ENCODE results near the gene GPRASP2. TPM values are rescaled to one million over a fixed set of nuclear protein-coding genes. Genes with fewer than 3 reads are reported as not detected.

Gene GPRASP2
- 9.7 and 10.9 TPM in 2 replicates for total RNA-seq

GRCh38 chrX:102712216-102712966, at the start of gene GPRASP2:
GPRASP2 (plus strand) TSS chrX:102712448; CDS start chrX:102714870, 2,422 bp downstream.

DNA sequence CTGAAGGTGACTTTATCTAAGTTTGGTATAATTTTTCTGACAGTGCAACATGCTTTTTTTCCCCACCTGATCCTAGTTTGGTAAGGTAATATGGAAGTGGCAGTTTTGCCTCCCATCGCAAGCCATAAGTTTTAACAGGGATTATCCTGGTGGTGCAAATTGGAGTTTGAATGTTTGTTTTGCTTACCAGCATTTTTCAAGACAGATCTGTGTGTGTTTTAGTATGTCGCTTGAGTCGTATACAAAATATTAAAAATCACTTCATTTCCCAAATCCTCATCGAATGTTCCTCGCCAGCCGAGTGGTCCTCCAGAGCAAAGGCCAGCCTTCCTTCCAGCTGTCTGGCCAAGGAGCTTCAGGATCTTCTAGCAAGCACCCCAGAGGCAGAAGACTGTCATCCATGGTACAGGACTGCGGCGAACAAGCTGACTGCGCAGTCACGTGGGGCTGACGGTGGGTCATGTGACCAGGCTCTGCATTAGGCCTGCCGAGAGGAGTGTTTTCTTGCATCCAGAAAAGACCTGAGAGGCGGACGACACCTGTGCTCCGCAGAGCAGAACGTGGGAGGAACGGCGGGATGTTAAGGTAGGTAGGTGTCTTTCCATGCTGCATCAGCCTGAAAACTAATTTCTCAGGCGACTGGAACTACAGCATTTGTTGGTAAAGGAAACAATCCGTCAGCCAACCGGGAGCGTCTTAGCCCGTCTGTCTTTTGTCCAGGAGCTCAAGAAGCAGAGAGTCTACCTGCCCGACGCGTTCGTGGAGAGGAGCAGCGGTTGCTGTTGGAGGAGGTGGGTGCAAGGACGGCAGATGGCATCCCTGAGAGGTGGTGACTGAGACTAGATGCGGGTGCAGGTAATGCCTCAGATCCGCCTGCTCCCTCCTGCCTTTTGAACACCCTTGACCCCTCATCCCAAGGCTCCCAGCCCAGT, 8.3 kb downstream of the GPRASP2 start, which contains the start of gene GPRASP3:
Gene GPRASP3, plus strand, starts transcription at position 507 of the 932 bp plus-strand sequence. CDS start 28,253 bp downstream, outside the sequence.

Other genes starting within 250 kb of the GPRASP2 start
- gene TCP11X2, start 240.6 kb upstream of the GPRASP2 start, total RNA-seq = not detected in 2 replicates
- gene TMSB15A, start 195.7 kb upstream of the GPRASP2 start, total RNA-seq = 0.56 and 2.8 TPM in 2 replicates
- 10.0 and 14.3 TPM in 2 replicates for gene ARMCX5, start 112.9 kb upstream of the GPRASP2 start, total RNA-seq
- 1.1 and 1.7 TPM in 2 replicates for gene GPRASP1, start 61.0 kb upstream of the GPRASP2 start, total RNA-seq
- 1.7 and 3.7 TPM in 2 replicates for gene GPRASP3, start 8.3 kb downstream of the GPRASP2 start, total RNA-seq
- 0.50 and 0.83 TPM in 2 replicates for gene RAB40AL, start 224.8 kb downstream of the GPRASP2 start, total RNA-seq